ENCODE data around the gene MRTFB.

Gene MRTFB

DNA sequence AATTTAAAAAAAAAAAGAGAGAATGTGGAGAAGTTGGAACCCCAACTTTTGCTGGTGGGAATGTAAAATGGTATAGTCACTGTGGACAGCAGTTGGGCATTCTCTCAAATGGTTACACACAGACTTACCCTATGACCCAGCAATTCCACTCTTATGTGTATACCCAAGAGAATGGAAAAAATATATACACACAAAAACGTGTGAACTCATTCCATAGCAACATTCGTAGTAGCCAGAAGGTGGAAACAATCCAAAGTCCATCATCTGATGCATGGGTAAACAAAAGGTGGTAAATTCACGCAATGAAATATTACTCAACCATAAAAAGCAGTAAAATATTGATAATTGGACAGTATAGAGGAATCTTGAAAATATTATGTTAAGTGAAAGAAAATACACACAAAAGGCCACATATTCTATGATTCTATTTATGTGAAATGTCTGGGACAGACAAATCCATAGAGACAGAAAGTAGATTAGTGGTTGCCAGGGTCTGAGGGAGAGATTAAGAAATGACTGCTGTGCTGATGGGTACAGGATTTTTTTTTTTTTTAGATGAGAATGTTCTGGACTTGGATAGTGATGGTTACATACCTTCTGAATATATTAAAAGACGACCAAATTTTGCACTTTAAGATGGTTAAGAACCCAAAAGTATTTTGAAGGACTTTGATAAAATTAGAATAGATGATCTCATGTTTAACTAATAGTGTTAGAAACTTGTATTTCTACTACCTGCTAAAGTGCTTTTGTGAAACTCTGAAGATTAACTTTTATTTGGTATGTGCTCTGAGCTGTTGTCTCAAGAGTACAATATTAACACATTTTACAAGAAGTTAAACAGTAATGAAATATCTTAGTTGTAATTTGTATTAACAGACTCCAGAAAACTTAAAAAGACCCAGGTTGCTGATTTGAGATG, 60.9 kb downstream of the MRTFB start:
- peak; percentile 3 for DNase-seq (ENCODE audit: low read depth)
- no peak for TF ChIP-seq CTCF (IDR thresholded peaks at IDR 0.05; ENCODE audit: low read length, missing control alignments)
- H3K4me3 ChIP-seq (replicated peaks; ENCODE audit: low read depth, low read length), result no peak overlapping the region

DNA sequence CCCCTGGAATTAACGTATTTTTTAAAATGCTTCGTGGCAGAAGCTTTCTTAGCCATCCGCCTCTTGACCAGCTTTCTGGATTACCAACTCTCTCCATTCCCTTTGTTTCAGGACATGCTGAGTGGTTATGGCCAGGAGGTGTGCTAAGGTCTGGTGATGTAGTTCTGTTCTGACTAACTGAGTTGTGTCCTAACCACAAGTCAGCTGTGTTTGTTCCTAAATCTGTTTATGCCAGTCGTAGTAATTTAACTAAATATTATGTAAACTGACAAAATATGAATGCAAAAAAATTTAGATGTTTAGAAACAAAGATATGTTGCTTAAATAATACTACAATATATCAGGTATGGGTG, 61.6 kb downstream of the MRTFB start:
- no peak for TF ChIP-seq CTCF (IDR thresholded peaks at IDR 0.05; ENCODE audit: low read length, missing control alignments)
- no peak overlapping the region for H3K4me3 ChIP-seq (replicated peaks; ENCODE audit: low read depth, low read length)
- DNase-seq (ENCODE audit: low read depth), result no peak

- no peak overlapping the region for H3K4me3 ChIP-seq (replicated peaks; ENCODE audit: low read depth, low read length)
- TF ChIP-seq CTCF (IDR thresholded peaks at IDR 0.05; ENCODE audit: low read length, missing control alignments), result no peak
- DNase-seq (ENCODE audit: low read depth), result no peak
Observed at GRCh38 chr16:14133907-14134306, 62.8 kb downstream of the MRTFB start.

DNA sequence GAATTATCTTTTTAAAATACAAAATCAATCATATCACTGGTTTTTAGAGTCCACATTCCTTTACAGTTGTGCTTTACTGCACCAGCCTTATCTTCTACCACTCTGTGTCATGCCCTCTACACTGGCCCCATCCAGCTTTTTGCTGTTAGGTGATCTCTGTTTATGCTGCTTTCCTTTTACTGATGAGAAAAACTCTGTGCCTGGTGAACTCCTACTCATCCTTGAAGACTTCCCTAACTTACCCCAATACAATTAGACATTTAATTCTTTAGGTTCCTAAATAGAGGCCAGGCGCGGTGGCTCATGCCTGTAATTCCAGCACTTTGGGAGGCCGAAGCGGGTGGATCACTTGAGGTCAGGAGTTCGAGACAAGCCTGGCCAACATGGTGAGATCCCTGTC, 64.6 kb downstream of the MRTFB start:
- DNase-seq (ENCODE audit: low read depth), result no peak
- H3K4me3 ChIP-seq (replicated peaks; ENCODE audit: low read depth, low read length), result no peak overlapping the region
- no peak for TF ChIP-seq CTCF (IDR thresholded peaks at IDR 0.05; ENCODE audit: low read length, missing control alignments)

GRCh38 chr16:14139872-14140271, 68.8 kb downstream of the MRTFB start:
- no peak overlapping the region for H3K4me3 ChIP-seq (replicated peaks; ENCODE audit: low read depth, low read length)
- no peak for TF ChIP-seq CTCF (IDR thresholded peaks at IDR 0.05; ENCODE audit: low read length, missing control alignments)
- DNase-seq (ENCODE audit: low read depth), result no peak

- TF ChIP-seq CTCF (IDR thresholded peaks at IDR 0.05; ENCODE audit: low read length, missing control alignments), result no peak
- peak; percentile 36 for DNase-seq (ENCODE audit: low read depth)
- H3K4me3 ChIP-seq (replicated peaks; ENCODE audit: low read depth, low read length), result no peak overlapping the region
Observed at GRCh38 chr16:14140923-14141322, 69.8 kb downstream of the MRTFB start.

DNA sequence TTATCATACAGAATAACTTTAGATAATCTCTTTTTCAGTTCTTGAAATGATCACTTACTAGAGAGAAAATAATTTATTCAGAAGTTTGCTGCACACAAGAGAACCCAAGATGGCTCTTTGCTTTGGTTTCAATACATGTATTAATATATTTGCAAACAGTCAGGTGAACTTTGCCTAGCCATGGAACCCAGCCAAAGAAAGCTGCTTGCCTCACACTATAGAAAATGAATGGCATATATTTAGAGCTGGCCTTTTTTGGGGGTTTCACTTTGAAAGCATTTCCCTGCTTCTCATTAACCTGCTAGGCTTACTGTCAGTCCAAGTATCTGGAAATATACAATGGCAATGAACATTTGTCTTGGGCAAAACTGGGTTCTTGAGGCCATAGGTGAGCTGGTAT, 75.3 kb downstream of the MRTFB start:
- no peak for TF ChIP-seq CTCF (IDR thresholded peaks at IDR 0.05; ENCODE audit: low read length, missing control alignments)
- peak; percentile 6 for DNase-seq (ENCODE audit: low read depth)
- no peak overlapping the region for H3K4me3 ChIP-seq (replicated peaks; ENCODE audit: low read depth, low read length)
